ENCODE results near the gene ANGPT4.

The ANGPT4 gene

GRCh38 chr20:952196-952795 is 36.2 kb upstream of the ANGPT4 start:
- POLR2A ChIA-PET, result no interaction called here
- no peak for DNase-seq (ENCODE audit: low read depth, low spot score)
- no peak for TF ChIP-seq CTCF (IDR thresholded peaks at IDR 0.05; ENCODE audit: insufficient read depth, low read length, missing control alignments)
- H3K4me3 ChIP-seq (ENCODE audit: low read depth, low read length), result no peak overlapping the region
- CTCF ChIA-PET, result interaction anchor here (1.1 to 8.6 kb wide), 2 partner anchors 10 to 135 kb away, joined by 3 to 355 read pairs; no protein-coding TSS in a partner anchor

- TF ChIP-seq CTCF (IDR thresholded peaks at IDR 0.05; ENCODE audit: insufficient read depth, low read length, missing control alignments), result no peak
- no peak overlapping the region for H3K4me3 ChIP-seq (ENCODE audit: low read depth, low read length)
- DNase-seq (ENCODE audit: low read depth, low spot score), result no peak
- POLR2A ChIA-PET, result no interaction called here
- CTCF ChIA-PET, result interaction anchor here (1.2 to 8.6 kb wide), 2 partner anchors 134 to 136 kb away, joined by 5 to 355 read pairs; no protein-coding TSS in a partner anchor
These were observed 35.4 kb upstream of the ANGPT4 start for GRCh38 chr20:951384-952169.

- ChIA-PET CTCF (no interaction called here), POLR2A (no interaction called here)
- DNase-seq (ENCODE audit: low read depth, low spot score), result no peak
- no peak overlapping the region for H3K4me3 ChIP-seq (ENCODE audit: low read depth, low read length)
- no peak for TF ChIP-seq CTCF (IDR thresholded peaks at IDR 0.05; ENCODE audit: insufficient read depth, low read length, missing control alignments)
These were observed 33.6 kb upstream of the ANGPT4 start for GRCh38 chr20:949717-950116.

- ChIA-PET POLR2A (no interaction called here), CTCF (interaction anchor here (1.0 to 1.4 kb wide), 2 partner anchors 9 to 128 kb away, joined by 3 to 5 read pairs; no protein-coding TSS in a partner anchor)
- no peak for DNase-seq (ENCODE audit: low read depth, low spot score)
- no peak for TF ChIP-seq CTCF (IDR thresholded peaks at IDR 0.05; ENCODE audit: insufficient read depth, low read length, missing control alignments)
- no peak overlapping the region for H3K4me3 ChIP-seq (ENCODE audit: low read depth, low read length)
These were observed 30.7 kb upstream of the ANGPT4 start for GRCh38 chr20:946826-947225.

- DNase-seq (ENCODE audit: low read depth, low spot score), result no peak
- POLR2A ChIA-PET, result no interaction called here
- no peak for TF ChIP-seq CTCF (IDR thresholded peaks at IDR 0.05; ENCODE audit: insufficient read depth, low read length, missing control alignments)
- CTCF ChIA-PET, result no interaction called here
- H3K4me3 ChIP-seq (ENCODE audit: low read depth, low read length), result no peak overlapping the region
These were observed 29.7 kb upstream of the ANGPT4 start for GRCh38 chr20:945841-946240.

GRCh38 chr20:944774-945410 is 28.8 kb upstream of the ANGPT4 start:
- H3K4me3 ChIP-seq (ENCODE audit: low read depth, low read length), result no peak overlapping the region
- no peak for DNase-seq (ENCODE audit: low read depth, low spot score)
- no peak for TF ChIP-seq CTCF (IDR thresholded peaks at IDR 0.05; ENCODE audit: insufficient read depth, low read length, missing control alignments)
- CTCF ChIA-PET, result interaction anchor here (1.9 kb wide), 1 partner anchor 129 kb away, joined by 5 read pairs; no protein-coding TSS in a partner anchor
- POLR2A ChIA-PET, result no interaction called here
